Panc1 (cell line): Measurements from ENCODE around the gene CPZ. TPM values are rescaled to one million over a fixed set of nuclear protein-coding genes. Genes with fewer than 3 reads are reported as not detected.

Experiments
- ATAC-seq: fragments of 200-7000 bp; cut with Tn5 transposase; 2 replicates; pipeline ENCODE4 v1.9.1; 2020; ENCODE audit warnings: mild to moderate bottlenecking, moderate library complexity
- BruUV-seq: library from RNA; stranded (reverse); fragments of 400-500 nt; replicated peaks from 2 replicates; lab custom pipeline; 2021; lab: Mats Ljungman, UMichigan
- CTCF ChIA-PET: fragments of 300-600 bp; sonication (Branson Sonifier 250); formaldehyde crosslinking; loops from one replicate; lab custom pipeline; 2022; ENCODE audit warnings: antibody characterized with exemption; lab: Charles Lee
- POLR2A ChIA-PET: fragments of 300-600 bp; sonication (Branson Sonifier 250); formaldehyde crosslinking; loops from one replicate; lab custom pipeline; 2022; ENCODE audit warnings: antibody characterized with exemption; lab: Charles Lee
- DNase-seq: peaks from one replicate; pipeline ENCODE4 v3.0.0-alpha.2; 2010; ENCODE audit warnings: low read depth, low spot score
- H3K27ac ChIP-seq: 2 replicates; pipeline ENCODE4 v1.5.1; 2011; ENCODE audit warnings: mild to moderate bottlenecking, low read length, inconsistent platforms
- H3K27me3 ChIP-seq: fragments of 200-500 bp; sonication (Bioruptor generic); 2 replicates; pipeline ENCODE4 v1.6.0; 2014; ENCODE audit warnings: low read length, inconsistent platforms; ENCODE audit not compliant: control insufficient read depth, insufficient read depth
- H3K36me3 ChIP-seq: fragments of 200-500 bp; sonication (Bioruptor generic); 2 replicates; pipeline ENCODE4 v1.5.1; 2014; ENCODE audit warnings: inconsistent platforms, mild to moderate bottlenecking, low read length, moderate library complexity; ENCODE audit not compliant: control insufficient read depth, insufficient read depth
- H3K4me1 ChIP-seq: 2 replicates; pipeline ENCODE4 v1.5.1; 2011; ENCODE audit warnings: inconsistent platforms, mild to moderate bottlenecking, low read length, moderate library complexity; ENCODE audit not compliant: control insufficient read depth, insufficient read depth
- H3K4me3 ChIP-seq, 2 experiments: 2 replicates each; pipeline ENCODE4 v1.5.1; 2011 to 2012; ENCODE audit warnings: low read depth in 2 of 2, low read length in 2 of 2, mild to moderate bottlenecking in 2 of 2, inconsistent platforms in 1 of 2, moderate library complexity in 1 of 2
- H3K9me3 ChIP-seq: fragments of 200-500 bp; sonication (Bioruptor generic); 2 replicates; pipeline ENCODE4 v1.5.1; 2014; ENCODE audit warnings: low read depth, mild to moderate bottlenecking, inconsistent platforms, low read length, moderate library complexity; ENCODE audit not compliant: control insufficient read depth, insufficient read depth
- CTCF ChIP-seq: fragments of 450-650 bp; IDR thresholded peaks from 2 replicates; pipeline ENCODE4 v1.5.1; 2017; ENCODE audit warnings: mild to moderate bottlenecking
- POLR2AphosphoS5 ChIP-seq: IDR thresholded peaks from 2 replicates; pipeline ENCODE4 v1.6.1; 2012; ENCODE audit warnings: mild to moderate bottlenecking, low read depth, low read length, moderate library complexity
- REST ChIP-seq, 2 experiments: IDR thresholded peaks; 2 replicates each; pipeline ENCODE4 v1.6.1; 2011 to 2012; ENCODE audit warnings: low read depth in 2 of 2, control low read depth in 1 of 2, low read length in 1 of 2, mild to moderate bottlenecking in 1 of 2, moderate library complexity in 1 of 2; ENCODE audit not compliant: insufficient read depth in 1 of 2
- SIN3A ChIP-seq: IDR thresholded peaks from 2 replicates; pipeline ENCODE4 v1.6.1; 2012; ENCODE audit warnings: low read depth, mild to moderate bottlenecking, low read length, moderate library complexity, borderline replicate concordance; ENCODE audit not compliant: insufficient read depth
- TCF7L2 ChIP-seq: IDR thresholded peaks from 2 replicates; pipeline ENCODE4 v1.6.1; 2011; ENCODE audit warnings: mild to moderate bottlenecking, low read depth, low read length, inconsistent platforms
- in situ Hi-C: cut with HindIII; loops from 2 replicates; pipeline ENCODE4 v1.10.0; 2016; ENCODE audit warnings: low sequenced_read_pairs, low pct_unique_long_range_greater_than_20kb
- intact Hi-C: fragments of 100-400 bp; cut with micrococcal nuclease; formaldehyde crosslinking; loops from one replicate; pipeline ENCODE4 v1.10.0; 2022; ENCODE audit not compliant: unreplicated experiment
- total RNA-seq: library from RNA; stranded (reverse); gene quantifications from one replicate; pipeline ENCODE4 v1.2.1, GENCODE V29; 2021; ENCODE audit not compliant: unreplicated experiment

The CPZ gene
- total RNA-seq, 1 experiment from 2014 or later: 0.15 TPM

GRCh38 chr4:8568068-8568668 is 24.4 kb upstream of the CPZ start:
- ATAC-seq (no peak), DNase-seq (no peak)
- TF ChIP-seq POLR2AphosphoS5 (no peak), CTCF (no peak), REST (IDR thresholded peaks at IDR 0.05; ENCODE audit: insufficient read depth in 1 of 2, low read depth in 2 of 2, low read length in 1 of 2) (no peak), TCF7L2 (no peak), SIN3A (no peak)
- no peaks in the 10 kb centered on the region for H3K36me3 ChIP-seq
- POLR2A ChIA-PET: no interaction called here
- H3K4me1 ChIP-seq: no peaks in the 10 kb centered on the region
- CTCF ChIA-PET: no interaction called here
- no peaks in the 10 kb centered on the region for H3K9me3 ChIP-seq
- no peak overlapping the region for H3K27ac ChIP-seq
- intact Hi-C loops: no loop called here
- BruUV-seq: no TSS peak
- H3K27me3 ChIP-seq: no peaks in the 10 kb centered on the region
- no peak overlapping the region for H3K4me3 ChIP-seq
- in situ Hi-C loops: no loop called here

DNA sequence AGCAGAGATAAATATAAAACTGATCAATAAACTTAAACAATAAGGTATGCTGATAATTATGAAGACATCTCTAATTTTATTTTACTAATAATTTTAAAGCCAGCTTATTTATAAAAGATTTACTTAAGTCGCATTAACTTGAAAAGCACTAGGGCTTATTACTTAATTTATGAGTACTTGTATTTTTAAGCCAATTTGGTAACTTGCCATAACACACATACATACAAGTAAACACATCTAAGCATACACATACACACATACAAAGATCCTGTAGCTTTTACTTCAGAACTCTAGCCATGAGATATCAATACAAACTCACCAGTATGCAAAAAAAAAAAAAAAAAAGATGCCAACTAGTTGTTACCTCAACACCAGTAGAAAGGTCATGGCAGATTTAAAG is 22.4 kb upstream of the CPZ start:
- TF ChIP-seq SIN3A (no peak), REST (IDR thresholded peaks at IDR 0.05; ENCODE audit: insufficient read depth in 1 of 2, low read depth in 2 of 2, low read length in 1 of 2) (no peak), CTCF (no peak), POLR2AphosphoS5 (no peak), TCF7L2 (no peak)
- no peak for DNase-seq
- ChIA-PET CTCF (no interaction called here), POLR2A (no interaction called here)
- H3K36me3 ChIP-seq: no peaks in the 10 kb centered on the region
- ATAC-seq: no peak
- intact Hi-C loops: no loop called here
- H3K27me3 ChIP-seq: no peaks in the 10 kb centered on the region
- H3K4me3 ChIP-seq: no peak overlapping the region
- in situ Hi-C loops: no loop called here
- no peaks in the 10 kb centered on the region for H3K9me3 ChIP-seq
- no peak overlapping the region for H3K27ac ChIP-seq
- H3K4me1 ChIP-seq: no peaks in the 10 kb centered on the region
- no TSS peak for BruUV-seq
